ENCODE data around the gene SLC6A13.

Gene SLC6A13

DNA sequence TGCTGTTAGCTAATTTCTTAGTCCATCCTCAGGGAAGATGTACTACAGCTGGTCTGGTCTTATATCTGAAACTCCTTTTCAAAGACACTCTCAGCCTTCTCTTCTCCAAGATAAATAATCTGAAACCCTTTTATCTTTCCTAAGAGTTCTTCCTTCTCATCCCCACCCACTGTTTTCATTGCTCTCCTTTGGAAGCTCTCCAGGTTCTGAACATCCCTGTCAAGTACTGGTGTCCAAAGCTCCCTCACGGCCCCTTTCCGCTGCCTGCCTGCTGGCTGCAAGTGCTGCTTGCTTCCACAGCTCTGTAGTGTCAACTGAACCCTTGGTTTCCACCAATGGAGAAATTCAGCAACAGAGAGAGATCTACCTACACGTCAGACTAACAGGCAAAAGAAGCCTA lies 6.6 kb upstream of the SLC6A13 start:
- TF ChIP-seq CTCF (IDR thresholded peaks at IDR 0.05; ENCODE audit: low read depth, low read length), result no peak
- no peaks in the 10 kb centered on the region for H3K27me3 ChIP-seq (ENCODE audit: insufficient read depth, low read depth, severe bottlenecking)
- H3K36me3 ChIP-seq, result no peaks in the 10 kb centered on the region
- H3K4me3 ChIP-seq (ENCODE audit: low read depth, low read length), result no peak overlapping the region
- H3K27ac ChIP-seq, result no peak overlapping the region
- no peak for DNase-seq
- no peaks in the 10 kb centered on the region for H3K9me3 ChIP-seq (ENCODE audit: severe bottlenecking)

DNA sequence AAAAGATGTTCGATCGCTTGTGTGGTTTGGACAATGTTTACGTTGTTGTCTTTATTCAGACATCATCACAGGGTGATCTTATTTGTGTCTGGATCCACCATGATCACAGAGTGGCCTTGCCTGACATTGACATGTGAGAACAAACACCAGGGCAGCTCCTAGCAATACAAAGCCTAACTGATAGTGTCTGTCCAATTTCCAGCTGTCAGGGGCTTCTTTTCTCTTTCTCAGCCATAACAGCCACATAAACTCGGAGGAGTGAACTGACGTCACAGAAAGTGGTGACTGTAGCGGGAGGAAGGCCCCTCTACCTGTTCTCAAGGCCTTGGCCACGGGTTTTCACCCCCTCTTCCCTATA lies 5.8 kb upstream of the SLC6A13 start:
- Histone ChIP-seq H3K9me3 (ENCODE audit: severe bottlenecking) (no peaks in the 10 kb centered on the region), H3K4me3 (ENCODE audit: low read depth, low read length) (no peak overlapping the region), H3K36me3 (no peaks in the 10 kb centered on the region), H3K27ac (no peak overlapping the region), H3K27me3 (ENCODE audit: insufficient read depth, low read depth, severe bottlenecking) (no peaks in the 10 kb centered on the region)
- no peak for DNase-seq
- no peak for TF ChIP-seq CTCF (IDR thresholded peaks at IDR 0.05; ENCODE audit: low read depth, low read length)

DNA sequence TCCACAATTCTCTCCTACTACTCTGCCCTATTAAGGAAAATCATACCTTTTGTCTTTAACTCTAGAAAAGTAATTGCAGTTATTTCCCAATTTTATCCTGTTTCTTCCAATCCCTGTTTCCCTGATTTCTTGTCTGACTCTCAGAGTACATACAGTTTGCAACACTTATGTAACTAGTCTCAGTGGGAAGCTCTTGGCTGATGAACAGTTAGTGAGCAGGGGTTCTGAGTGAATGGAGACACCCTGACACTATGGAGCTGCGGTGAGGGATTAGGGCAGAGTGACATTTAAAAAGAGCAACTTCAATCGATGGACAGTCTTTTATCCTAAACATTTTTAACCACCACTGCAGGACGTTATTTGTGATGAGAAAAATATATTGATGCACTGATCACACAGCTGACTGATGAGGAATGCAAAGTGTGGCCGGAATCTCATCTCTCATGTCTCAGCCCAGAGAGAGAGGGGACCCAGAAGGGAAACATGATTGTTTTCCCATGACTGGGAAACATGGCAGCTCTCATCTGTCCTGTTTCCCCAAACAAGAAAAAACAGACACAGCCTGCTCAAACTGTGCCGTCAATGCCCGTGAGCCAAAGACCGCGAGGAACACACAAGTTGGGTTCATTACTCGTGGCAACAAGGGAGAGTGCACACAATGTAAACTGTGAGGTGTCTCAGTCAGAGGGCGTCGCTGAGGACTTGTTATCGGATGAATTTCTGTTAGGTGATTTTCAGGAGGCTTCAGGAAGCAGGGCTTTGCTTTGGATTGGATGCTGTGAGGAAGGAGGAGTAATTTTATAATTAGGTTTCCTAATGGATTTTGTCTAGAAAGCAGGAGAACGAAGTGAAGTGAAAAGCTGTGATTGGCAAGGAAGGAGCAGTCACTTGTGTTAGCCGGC lies 5.2 kb upstream of the SLC6A13 start:
- Histone ChIP-seq H3K27ac (no peak overlapping the region), H3K9me3 (ENCODE audit: severe bottlenecking) (no peaks in the 10 kb centered on the region), H3K4me3 (ENCODE audit: low read depth, low read length) (no peak overlapping the region), H3K36me3 (no peaks in the 10 kb centered on the region), H3K27me3 (ENCODE audit: insufficient read depth, low read depth, severe bottlenecking) (no peaks in the 10 kb centered on the region)
- DNase-seq, result no peak
- no peak for TF ChIP-seq CTCF (IDR thresholded peaks at IDR 0.05; ENCODE audit: low read depth, low read length)

GRCh38 chr12:265096-265495 lies 2.5 kb upstream of the SLC6A13 start:
- Histone ChIP-seq H3K27ac (no peak overlapping the region), H3K4me3 (ENCODE audit: low read depth, low read length) (no peak overlapping the region), H3K36me3 (no peaks in the 10 kb centered on the region), H3K9me3 (ENCODE audit: severe bottlenecking) (no peaks in the 10 kb centered on the region), H3K27me3 (ENCODE audit: insufficient read depth, low read depth, severe bottlenecking) (no peaks in the 10 kb centered on the region)
- no peak for DNase-seq
- no peak for TF ChIP-seq CTCF (IDR thresholded peaks at IDR 0.05; ENCODE audit: low read depth, low read length)

DNA sequence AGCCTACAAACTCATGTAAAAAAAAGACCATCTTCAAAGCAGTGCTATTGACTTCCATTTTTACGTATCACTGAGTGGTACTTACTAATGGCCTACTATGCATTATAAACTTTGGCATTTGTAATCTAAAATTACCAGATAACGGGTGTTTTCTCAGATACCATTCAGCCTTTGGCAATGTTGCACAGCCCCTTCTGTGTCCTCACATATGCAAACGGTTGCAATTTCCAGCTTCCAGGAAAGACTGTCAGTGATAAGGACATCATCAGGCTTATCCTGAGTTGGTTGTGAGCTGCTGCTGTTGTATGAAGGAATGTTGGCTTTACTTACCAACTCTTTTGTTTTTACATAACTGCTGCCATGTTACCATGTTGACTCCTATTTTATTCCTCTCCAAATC lies 1.6 kb upstream of the SLC6A13 start:
- Histone ChIP-seq H3K27me3 (ENCODE audit: insufficient read depth, low read depth, severe bottlenecking) (no peaks in the 10 kb centered on the region), H3K9me3 (ENCODE audit: severe bottlenecking) (no peaks in the 10 kb centered on the region), H3K27ac (no peak overlapping the region), H3K4me3 (ENCODE audit: low read depth, low read length) (no peak overlapping the region), H3K36me3 (no peaks in the 10 kb centered on the region)
- DNase-seq, result no peak
- TF ChIP-seq CTCF (IDR thresholded peaks at IDR 0.05; ENCODE audit: low read depth, low read length), result no peak

DNA sequence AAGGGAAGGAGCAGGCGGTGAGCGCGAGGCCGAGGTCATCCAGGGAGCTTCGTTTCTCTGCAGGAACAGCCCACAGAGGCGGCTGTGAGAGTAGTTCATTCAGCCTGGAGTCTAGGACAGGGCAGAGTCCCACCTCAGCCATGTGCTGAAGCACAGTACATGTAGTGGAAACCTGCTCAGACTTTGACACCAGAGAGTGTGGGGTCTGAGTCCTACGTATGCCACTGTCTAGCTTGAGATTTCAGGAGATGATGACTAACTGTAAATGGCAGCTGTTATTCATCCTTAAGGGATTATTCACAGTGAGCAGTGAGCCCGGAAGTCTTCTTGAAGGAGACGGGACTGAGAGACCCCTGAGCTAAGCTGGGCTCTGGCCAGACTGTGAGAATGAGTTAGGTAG lies 938 bp upstream of the SLC6A13 start:
- Histone ChIP-seq H3K4me3 (ENCODE audit: low read depth, low read length) (no peak overlapping the region), H3K9me3 (ENCODE audit: severe bottlenecking) (no peaks in the 10 kb centered on the region), H3K27me3 (ENCODE audit: insufficient read depth, low read depth, severe bottlenecking) (no peaks in the 10 kb centered on the region), H3K36me3 (no peaks in the 10 kb centered on the region), H3K27ac (no peak overlapping the region)
- DNase-seq, result no peak
- TF ChIP-seq CTCF (IDR thresholded peaks at IDR 0.05; ENCODE audit: low read depth, low read length), result no peak

Measured in WERI-Rb-1 (cell line).